Adipocyte (in vitro differentiated cells): ENCODE results near the gene DENND5A.
A peak's percentile ranks its signal among the peaks of the same experiment; 100 is the strongest.
"Not testable (repeated sequence)": the region's sequence is repeated elsewhere in the genome, so short reads cannot be mapped to it uniquely, and the experiment has no call there.

Experiments used
- DNase-seq: peaks from one replicate; pipeline ENCODE4 v3.0.0-alpha.2; 2015; ENCODE audit warnings: low read depth
- H3K27me3 ChIP-seq: replicated peaks from 2 replicates; pipeline ENCODE4 v1.7.0; 2013; ENCODE audit warnings: mild to moderate bottlenecking, low read length, moderate library complexity; ENCODE audit not compliant: control insufficient read depth, insufficient read depth
- H3K36me3 ChIP-seq: 2 replicates; pipeline ENCODE4 v1.7.0; 2013; ENCODE audit warnings: low read length, mild to moderate bottlenecking, moderate library complexity; ENCODE audit not compliant: control insufficient read depth, insufficient read depth, severe bottlenecking
- H3K4me1 ChIP-seq: 2 replicates; pipeline ENCODE4 v1.7.0; 2013; ENCODE audit warnings: mild to moderate bottlenecking, low read length, moderate library complexity; ENCODE audit not compliant: control insufficient read depth, insufficient read depth
- H3K4me3 ChIP-seq: 2 replicates; pipeline ENCODE4 v1.7.0; 2013; ENCODE audit warnings: mild to moderate bottlenecking, low read length, moderate library complexity
- H3K9ac ChIP-seq: 2 replicates; pipeline ENCODE4 v1.7.0; 2013; ENCODE audit warnings: mild to moderate bottlenecking, low read length, moderate library complexity
- H3K9me3 ChIP-seq: 2 replicates; pipeline ENCODE4 v1.7.0; 2013; ENCODE audit warnings: mild to moderate bottlenecking, low read length, moderate library complexity; ENCODE audit not compliant: control insufficient read depth

The DENND5A gene

DNA sequence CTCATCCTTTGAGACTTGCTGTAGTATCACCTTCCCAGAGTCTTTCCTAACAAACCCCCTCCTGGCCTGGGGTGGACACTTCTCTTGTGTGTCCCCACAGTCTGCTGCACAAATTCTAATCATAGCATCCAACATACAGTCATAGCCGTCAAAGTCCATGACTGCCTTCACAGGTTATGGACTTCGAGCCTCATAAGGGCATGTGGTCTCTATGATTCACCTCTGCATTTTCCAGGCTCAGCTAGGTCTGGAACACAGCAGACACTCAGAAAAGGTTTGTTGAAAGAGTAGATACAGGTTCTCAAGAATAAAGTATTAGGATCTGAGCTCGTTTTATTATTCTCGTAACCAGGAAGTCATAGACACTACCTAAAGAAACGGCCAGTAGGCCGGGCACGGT is 160.6 kb downstream of the DENND5A start:
- H3K27me3 ChIP-seq: no peaks in the 10 kb centered on the region
- no peaks in the 10 kb centered on the region for H3K4me1 ChIP-seq

DNA sequence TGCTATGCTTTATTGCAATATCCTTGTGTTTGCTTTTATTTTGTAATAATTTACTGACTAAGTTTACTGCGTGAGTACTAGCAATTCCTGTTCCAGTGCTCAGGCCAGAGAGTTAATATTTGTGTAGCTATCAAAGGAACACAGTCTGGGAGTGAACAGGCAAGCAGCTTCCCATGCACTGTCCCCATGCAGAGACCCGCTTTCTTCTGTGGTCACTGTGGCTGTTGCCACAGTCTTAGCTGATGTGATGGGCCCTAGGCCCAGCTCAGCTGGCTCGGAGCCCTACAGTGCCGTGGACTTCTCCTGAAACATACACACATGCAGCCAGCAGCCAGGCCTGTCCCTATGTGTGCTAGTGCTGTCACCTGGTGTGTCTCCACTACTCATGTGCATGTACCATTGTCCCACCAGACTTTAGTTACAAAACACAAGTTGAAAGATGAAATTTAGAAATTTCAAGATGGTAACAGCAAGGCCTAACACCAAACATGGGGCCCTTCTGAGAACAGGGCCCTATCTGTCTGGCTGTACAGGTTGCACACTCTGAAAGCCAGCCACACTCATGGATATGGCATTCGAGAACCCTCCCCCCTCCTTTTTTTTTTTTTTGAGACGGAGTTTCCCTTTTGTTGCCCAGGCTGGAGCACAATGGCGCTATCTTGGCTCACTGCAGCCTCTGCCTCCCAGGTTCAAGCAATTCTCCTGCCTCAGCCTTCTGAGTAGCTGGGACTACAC is 161.4 kb downstream of the DENND5A start:
- H3K4me3 ChIP-seq: no peak overlapping the region
- H3K9me3 ChIP-seq: no peaks in the 10 kb centered on the region
- no peaks in the 10 kb centered on the region for H3K27me3 ChIP-seq
- H3K9ac ChIP-seq: no peak overlapping the region
- DNase-seq: no peak
- H3K36me3 ChIP-seq: no peaks in the 10 kb centered on the region
- no peaks in the 10 kb centered on the region for H3K4me1 ChIP-seq

More for the DNA sequence above, 160.6 kb downstream of the DENND5A start:
- no peak for DNase-seq
- Histone ChIP-seq H3K9ac (no peak overlapping the region), H3K4me3 (no peak overlapping the region), H3K36me3 (no peaks in the 10 kb centered on the region), H3K9me3 (no peaks in the 10 kb centered on the region)

DNA sequence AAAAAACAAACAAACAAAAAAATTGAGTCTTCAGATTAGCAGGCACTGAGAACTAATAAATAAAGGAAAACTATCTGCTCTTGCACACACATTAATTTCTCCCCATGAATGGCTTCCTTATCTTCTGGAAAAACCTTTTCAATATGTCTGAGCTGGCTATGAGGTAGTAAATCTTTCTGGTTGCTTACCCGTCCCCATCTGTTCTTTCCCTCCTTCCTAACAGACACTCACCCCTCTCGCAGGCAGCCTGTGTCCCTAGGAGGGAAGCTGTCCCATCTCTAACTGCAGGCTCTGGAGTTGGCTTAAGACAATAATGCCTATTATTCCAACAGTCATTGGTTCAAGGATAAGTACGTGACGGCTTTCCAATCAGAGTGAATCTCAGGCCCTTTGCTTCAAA is 165.5 kb downstream of the DENND5A start:
- no peak overlapping the region for H3K9ac ChIP-seq
- H3K27me3 ChIP-seq: no peaks in the 10 kb centered on the region
- no peak overlapping the region for H3K4me3 ChIP-seq
- DNase-seq: no peak
- H3K36me3 ChIP-seq: no peaks in the 10 kb centered on the region
- no peaks in the 10 kb centered on the region for H3K4me1 ChIP-seq
- H3K9me3 ChIP-seq: no peaks in the 10 kb centered on the region

DNA sequence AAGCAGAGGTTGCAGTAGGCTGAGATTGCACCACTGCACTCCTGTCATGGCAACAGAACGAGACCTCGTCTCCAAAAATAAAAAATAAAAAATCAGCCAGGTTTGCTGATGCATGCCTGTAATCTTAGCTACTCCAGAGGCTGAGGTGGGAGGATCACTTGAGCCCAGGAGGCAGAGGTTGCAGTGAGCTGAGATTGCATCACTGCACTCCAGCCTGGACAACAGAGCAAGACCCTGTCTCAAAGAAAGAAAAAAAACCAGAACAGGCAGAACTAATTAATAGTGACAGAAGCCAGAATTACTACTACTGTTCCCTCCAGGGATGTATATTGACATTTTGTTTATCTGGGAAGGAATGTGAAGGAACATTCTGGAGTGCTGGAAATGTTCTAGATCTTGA is 166.7 kb downstream of the DENND5A start:
- H3K9ac ChIP-seq, H3K9me3 ChIP-seq, H3K27me3 ChIP-seq, H3K4me1 ChIP-seq, DNase-seq, H3K36me3 ChIP-seq, H3K4me3 ChIP-seq: not testable (repeated sequence)

DNA sequence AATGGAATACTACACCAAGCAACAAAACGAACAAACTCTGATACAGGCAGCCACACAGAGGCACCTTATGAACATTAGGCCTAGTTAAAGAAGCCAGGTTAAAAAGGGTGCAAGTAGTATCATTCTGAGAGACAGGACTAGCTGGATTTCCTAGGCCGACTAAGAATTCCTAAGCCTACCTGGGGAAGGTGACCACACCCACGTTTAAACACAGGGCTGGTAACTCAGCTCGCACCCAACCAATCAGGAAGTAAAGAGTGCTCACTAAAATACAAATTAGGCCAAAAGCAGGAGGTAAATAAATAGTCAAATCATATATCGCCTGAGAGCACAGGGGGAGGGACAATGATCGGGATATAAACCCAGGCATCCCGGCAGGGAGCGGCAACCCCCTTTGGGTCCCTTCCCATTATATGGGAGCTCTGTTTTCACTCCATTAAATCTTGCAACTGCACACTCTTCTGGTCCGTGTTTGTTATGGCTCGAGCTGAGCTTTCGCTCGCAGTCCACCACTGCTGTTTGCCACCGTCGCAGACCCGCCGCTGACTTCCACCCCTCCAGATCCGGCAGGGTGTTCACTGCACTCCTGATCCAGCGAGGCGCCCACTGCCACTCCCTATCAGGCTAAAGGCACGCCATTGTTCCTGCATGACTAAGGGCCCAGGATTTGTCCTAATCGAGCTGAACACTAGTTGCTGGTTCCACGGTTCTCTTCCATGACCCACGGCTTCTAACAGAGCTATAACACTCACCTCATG is 167.8 kb downstream of the DENND5A start:
- H3K9ac ChIP-seq, H3K27me3 ChIP-seq, H3K36me3 ChIP-seq, H3K9me3 ChIP-seq, DNase-seq, H3K4me3 ChIP-seq, H3K4me1 ChIP-seq: not testable (repeated sequence)

DNA sequence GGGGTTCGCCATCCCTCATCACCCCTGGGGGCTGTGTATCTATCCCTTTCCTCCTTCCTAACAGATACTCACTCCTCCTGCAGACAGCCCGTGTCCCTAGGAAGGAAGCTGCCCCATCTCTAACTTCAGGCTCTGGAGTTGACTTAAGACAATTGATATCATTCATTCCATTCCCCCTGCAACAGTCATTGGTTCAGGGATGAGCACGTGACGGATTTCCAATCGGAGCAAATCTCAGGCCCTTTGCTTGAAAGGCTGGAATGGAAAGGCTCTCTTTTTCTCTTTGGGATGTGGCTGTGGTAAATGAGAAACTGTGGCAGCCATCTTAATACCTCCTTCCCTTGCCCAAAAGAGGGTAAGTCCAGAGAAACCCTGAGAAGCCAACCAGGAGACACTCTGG is 168.7 kb downstream of the DENND5A start:
- no peak for DNase-seq
- no peaks in the 10 kb centered on the region for H3K36me3 ChIP-seq
- no peaks in the 10 kb centered on the region for H3K4me1 ChIP-seq
- no peak overlapping the region for H3K4me3 ChIP-seq
- peaks cover 6% of the 10 kb centered on the region for H3K27me3 ChIP-seq
- H3K9ac ChIP-seq: no peak overlapping the region
- no peaks in the 10 kb centered on the region for H3K9me3 ChIP-seq

DNA sequence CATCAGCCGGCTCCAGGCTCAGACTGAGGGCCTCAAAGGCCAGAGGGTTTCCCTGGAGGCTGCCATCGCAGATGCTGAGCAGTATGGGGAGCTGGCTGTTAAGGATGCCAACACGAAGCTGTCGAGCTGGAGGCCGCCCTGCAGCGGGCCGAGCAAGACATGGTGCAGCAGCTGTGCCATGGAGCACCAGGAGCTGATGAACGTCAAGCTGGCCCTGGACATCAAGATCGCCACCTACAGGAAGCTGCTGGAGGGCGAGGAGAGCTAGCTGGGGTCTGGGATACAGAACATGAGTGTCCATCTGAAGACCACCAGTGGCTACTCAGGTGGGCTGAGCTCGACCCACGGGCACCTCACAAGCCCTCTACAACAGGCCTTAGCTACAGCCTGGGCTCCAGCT is 169.7 kb downstream of the DENND5A start:
- peaks cover 6% of the 10 kb centered on the region for H3K27me3 ChIP-seq
- no peak for DNase-seq
- H3K36me3 ChIP-seq: no peaks in the 10 kb centered on the region
- no peaks in the 10 kb centered on the region for H3K4me1 ChIP-seq
- H3K4me3 ChIP-seq: no peak overlapping the region
- H3K9me3 ChIP-seq: no peaks in the 10 kb centered on the region
- no peak overlapping the region for H3K9ac ChIP-seq

DNA sequence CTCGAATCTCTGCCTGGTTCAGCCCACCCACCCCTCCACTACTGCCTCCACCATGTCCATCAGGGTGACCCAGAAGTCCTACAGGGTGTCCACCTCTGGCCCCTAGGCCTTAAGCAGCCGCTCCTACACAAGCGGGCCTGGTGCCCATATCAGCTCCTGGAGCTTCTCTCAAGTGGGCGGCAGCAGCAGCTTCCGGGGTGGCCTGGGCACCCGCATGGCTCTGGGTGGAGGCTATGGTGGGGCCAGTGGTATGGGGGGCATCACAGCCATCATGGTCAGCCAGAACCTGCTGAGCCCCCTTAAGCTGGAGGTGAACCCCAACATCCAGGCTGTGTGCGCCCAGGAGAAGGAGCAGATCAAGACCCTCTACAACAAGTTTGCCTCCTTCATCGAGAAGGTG is 170.7 kb downstream of the DENND5A start:
- H3K36me3 ChIP-seq: no peaks in the 10 kb centered on the region
- H3K9me3 ChIP-seq: no peaks in the 10 kb centered on the region
- H3K4me1 ChIP-seq: no peaks in the 10 kb centered on the region
- H3K27me3 ChIP-seq: peaks cover 6% of the 10 kb centered on the region
- no peak for DNase-seq
- no peak overlapping the region for H3K4me3 ChIP-seq
- H3K9ac ChIP-seq: no peak overlapping the region

DNA sequence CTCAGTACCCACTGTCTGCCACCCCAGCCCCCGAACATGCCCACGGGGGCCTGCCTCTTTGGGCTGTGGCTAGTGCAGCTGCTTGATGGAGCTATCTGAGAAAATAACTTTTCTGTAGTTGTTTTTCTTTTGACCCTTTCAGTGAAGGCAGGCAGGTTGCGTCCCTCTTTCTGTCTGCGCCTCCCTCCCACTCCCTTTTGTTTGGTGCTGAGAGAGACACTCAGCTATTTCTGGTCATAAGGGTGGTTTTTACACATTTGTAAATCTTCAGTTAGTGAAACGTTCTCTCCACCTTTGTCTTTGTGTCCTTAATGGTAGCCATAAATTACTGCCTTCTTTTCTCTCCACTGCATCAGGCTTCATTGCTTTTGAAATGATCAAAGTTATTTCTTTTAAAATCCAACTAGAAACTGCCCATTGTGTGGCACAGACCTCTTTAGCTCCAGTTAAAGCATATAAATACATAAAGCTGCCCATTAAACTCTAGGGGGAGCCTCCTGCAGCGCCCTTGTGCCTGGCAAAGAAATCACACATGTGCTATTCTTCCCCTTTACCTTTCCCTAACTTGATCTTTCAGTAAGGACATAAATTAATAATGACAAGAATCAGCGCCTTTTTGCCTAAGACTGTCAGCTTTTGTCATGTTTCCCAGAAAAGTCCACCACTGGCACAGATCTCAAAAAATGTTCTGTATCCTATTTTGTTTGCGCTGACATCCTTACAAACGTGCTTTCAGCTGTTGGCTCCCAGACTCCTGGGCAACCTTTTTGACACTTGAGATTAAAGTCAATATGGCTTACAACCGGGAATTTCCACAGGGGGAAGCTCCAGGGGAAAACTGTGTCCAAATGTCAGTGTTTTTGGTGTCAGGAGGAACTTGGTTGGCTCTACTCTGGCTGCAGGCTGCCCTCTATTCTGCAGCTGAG is 172.0 kb downstream of the DENND5A start:
- Histone ChIP-seq H3K9ac (no peak overlapping the region), H3K36me3 (no peaks in the 10 kb centered on the region), H3K4me1 (no peaks in the 10 kb centered on the region), H3K27me3 (peaks cover 6% of the 10 kb centered on the region), H3K9me3 (no peaks in the 10 kb centered on the region), H3K4me3 (no peak overlapping the region)
- DNase-seq: peak; percentile 20

DNA sequence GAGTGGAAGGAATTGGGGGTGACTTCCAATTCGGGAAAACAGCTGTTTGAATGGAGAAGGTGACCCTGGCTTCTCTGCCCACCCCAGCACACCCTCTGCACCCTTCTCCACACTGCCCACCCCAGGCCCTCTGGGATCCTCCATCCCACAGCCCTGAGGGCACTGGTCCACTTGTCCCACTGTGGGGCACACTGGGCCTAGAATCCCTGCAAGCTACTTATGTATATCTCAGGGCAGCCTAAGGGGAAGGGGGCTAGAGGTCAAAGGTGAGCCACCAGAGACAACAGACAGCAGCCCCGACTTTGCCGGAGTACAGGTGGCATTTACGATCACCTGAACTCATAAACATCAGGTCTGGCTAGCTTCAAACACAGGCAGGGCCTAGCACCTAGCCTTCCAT is 173.1 kb downstream of the DENND5A start:
- peak overlapping the region; percentile 65 for H3K4me3 ChIP-seq
- H3K4me1 ChIP-seq: no peaks in the 10 kb centered on the region
- peaks cover 6% of the 10 kb centered on the region for H3K27me3 ChIP-seq
- no peaks in the 10 kb centered on the region for H3K9me3 ChIP-seq
- peak overlapping the region; percentile 39 for H3K9ac ChIP-seq
- no peaks in the 10 kb centered on the region for H3K36me3 ChIP-seq
- no peak for DNase-seq
